SW480 (cell line): ENCODE results near the gene SMAD5.

Source experiments
- DNase-seq: peaks from one replicate; pipeline ENCODE4 v3.0.0-alpha.2; 2016; ENCODE audit warnings: low spot score

The SMAD5 gene

GRCh38 chr5:136222580-136223235 lies 90.1 kb downstream of the SMAD5 start:
- no peak for DNase-seq

- DNase-seq, result no peak
Observed at GRCh38 chr5:136225796-136226195, 93.2 kb downstream of the SMAD5 start.

GRCh38 chr5:136226401-136226800 lies 93.8 kb downstream of the SMAD5 start:
- DNase-seq, result no peak

- DNase-seq, result no peak
Observed at GRCh38 chr5:136228136-136228757, 95.6 kb downstream of the SMAD5 start.

GRCh38 chr5:136230176-136230575 lies 97.5 kb downstream of the SMAD5 start:
- no peak for DNase-seq

- no peak for DNase-seq
Observed at GRCh38 chr5:136232316-136232715, 99.7 kb downstream of the SMAD5 start.
